ENCODE measurements around the gene U2SURP. TPM values are rescaled to one million over a fixed set of nuclear protein-coding genes. Genes with fewer than 3 reads are reported as not detected.

U2SURP gene
- total RNA-seq, 1 experiment from 2014 or later, result 168 TPM

GRCh38 chr3:143060906-143061305 is 59.5 kb downstream of the U2SURP start:
- no peaks in the 10 kb centered on the region for H3K4me1 Mint-ChIP-seq
- no CpG with 5 or more reads among the region's 3 CpGs for WGBS (ENCODE audit: extremely low coverage, insufficient read length, low lambda C conversion rate)
- no peak overlapping the region for H3K4ac ChIP-seq (ENCODE audit: low read depth, low read length)
- no peak overlapping the region for H2AK5ac ChIP-seq (ENCODE audit: insufficient read length, low read length)
- H2AFZ ChIP-seq (ENCODE audit: low read length), result no peak overlapping the region
- no peaks in the 10 kb centered on the region for H3K79me1 ChIP-seq (ENCODE audit: insufficient read depth, low read depth, low read length, poor library complexity, severe bottlenecking)
- H4K20me1 ChIP-seq (ENCODE audit: control insufficient read depth, insufficient read depth, insufficient read length), result no peaks in the 10 kb centered on the region
- TF ChIP-seq CTCF (conservative IDR thresholded peaks at IDR 0.05), result no peak
- no peak overlapping the region for H3K18ac ChIP-seq (ENCODE audit: insufficient read length, low read depth, low read length)
- no peak overlapping the region for H3K56ac ChIP-seq (ENCODE audit: insufficient read length, low read depth, low read length)
- no peak overlapping the region for H3T11ph ChIP-seq (ENCODE audit: low read length)
- H2BK5ac ChIP-seq (ENCODE audit: insufficient read length, low read length), result no peak overlapping the region
- no peak overlapping the region for H4K91ac ChIP-seq (ENCODE audit: insufficient read length, low read depth, low read length)
- no peak overlapping the region for H3K9ac ChIP-seq (ENCODE audit: extremely low read depth, insufficient read length, low read length)
- no peaks in the 10 kb centered on the region for H3K4me1 ChIP-seq (ENCODE audit: insufficient read depth, low read length)
- no peak overlapping the region for H3K27ac ChIP-seq (ENCODE audit: insufficient read length, low read depth, low read length)
- H3K27ac Mint-ChIP-seq, result no peak overlapping the region
- no peak for DNase-seq
- no peak overlapping the region for H3K14ac ChIP-seq (ENCODE audit: insufficient read depth, low read length)
- H3K9me3 Mint-ChIP-seq, result no peaks in the 10 kb centered on the region
- H2BK120ac ChIP-seq (ENCODE audit: low read depth, low read length, poor library complexity, severe bottlenecking), result no peak overlapping the region
- no peak overlapping the region for H4K5ac ChIP-seq (ENCODE audit: insufficient read length, low read depth, low read length)
- H2BK12ac ChIP-seq (ENCODE audit: insufficient read length, low read depth, low read length), result no peak overlapping the region
- H3K23ac ChIP-seq (ENCODE audit: insufficient read length, low read depth, low read length), result no peak overlapping the region
- no peak overlapping the region for H2BK20ac ChIP-seq (ENCODE audit: low read depth, low read length, poor library complexity, severe bottlenecking)
- H3K4me3 Mint-ChIP-seq, result no peak overlapping the region
- H2BK15ac ChIP-seq (ENCODE audit: low read depth, low read length), result no peak overlapping the region
- no peaks in the 10 kb centered on the region for H3K79me2 ChIP-seq (ENCODE audit: insufficient read depth, low read length)
- H3K4me2 ChIP-seq (ENCODE audit: insufficient read depth, insufficient read length, low read length), result no peak overlapping the region
- H3K23me2 ChIP-seq (ENCODE audit: insufficient read length, low read depth, low read length, poor library complexity, severe bottlenecking), result no peaks in the 10 kb centered on the region
- no peak overlapping the region for H4K8ac ChIP-seq (replicated peaks; ENCODE audit: insufficient read length, low read depth, low read length)
- H3K27me3 Mint-ChIP-seq (ENCODE audit: low read depth), result no peaks in the 10 kb centered on the region
- H3K36me3 Mint-ChIP-seq (ENCODE audit: insufficient read depth in 1 of 3, low read depth in 3 of 3), result peaks cover 7 to 24% (median 15%) of the 10 kb centered on the region in 3 experiments; a peak in 6 of 7 replicates
- H3K9me3 ChIP-seq (ENCODE audit: control insufficient read depth, low read depth, low read length), result no peaks in the 10 kb centered on the region
- no peaks in the 10 kb centered on the region for H3K27me3 ChIP-seq (ENCODE audit: insufficient read depth, low read length)

Measured in H9 (cell line).